RCC 7860 (cell line): ENCODE results near the gene PNPO.

ENCODE experiments used
- DNase-seq: peaks from one replicate; pipeline ENCODE4 v3.0.0-alpha.2; 2015; ENCODE audit warnings: low spot score
- FAIRE-seq: peaks from 2 replicates; lab custom pipeline; 2012; peaks lifted over from hg19 to GRCh38; lab: Jason Lieb, UNC

The PNPO gene

GRCh38 chr17:47994724-47995123, 53.4 kb downstream of the PNPO start:
- no peak for DNase-seq
- FAIRE-seq = no peak

- FAIRE-seq (no peak), DNase-seq (no peak)
Measured at GRCh38 chr17:47995241-47995935, 54.0 kb downstream of the PNPO start.

DNA sequence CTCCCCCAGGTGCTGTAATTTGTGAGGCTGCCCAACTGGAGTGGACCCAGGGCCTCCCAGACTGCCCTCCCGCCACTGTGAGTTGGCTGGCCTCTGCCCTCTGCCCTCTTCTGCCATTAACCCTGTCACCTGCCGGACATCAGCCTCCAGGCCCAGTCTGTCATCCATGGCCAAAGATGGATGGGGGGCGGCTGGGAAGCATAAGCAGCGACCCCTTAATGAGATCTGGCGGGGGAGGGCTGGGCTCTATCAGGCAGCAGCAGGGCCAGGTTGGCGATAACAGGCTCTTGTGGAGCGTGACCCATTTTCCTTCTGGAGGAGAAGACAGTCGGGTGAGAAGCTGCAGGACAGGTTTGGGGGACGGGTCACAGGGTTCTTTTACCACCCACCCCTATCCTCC, 54.8 kb downstream of the PNPO start:
- FAIRE-seq (no peak), DNase-seq (no peak)

DNA sequence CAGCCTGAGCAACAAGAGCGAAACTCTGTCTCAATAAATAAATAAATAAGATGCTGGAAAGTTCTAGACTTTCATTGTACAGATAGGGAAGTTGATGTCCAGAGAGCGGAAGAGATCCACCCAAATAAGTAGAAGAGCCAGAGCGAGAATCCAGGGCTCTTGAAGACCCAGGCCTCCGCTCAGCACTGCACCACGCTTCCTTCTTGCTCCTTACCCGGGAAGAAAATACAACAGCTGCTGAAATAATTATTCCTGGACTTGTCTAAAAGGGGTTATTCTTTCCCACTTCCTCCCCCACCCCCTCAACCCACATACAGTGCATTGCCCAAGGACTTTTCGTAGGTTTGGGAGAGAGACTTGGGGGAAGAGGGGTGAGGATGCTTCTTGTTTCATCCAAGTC, 56.2 kb downstream of the PNPO start:
- no peak for DNase-seq
- FAIRE-seq = no peak

DNA sequence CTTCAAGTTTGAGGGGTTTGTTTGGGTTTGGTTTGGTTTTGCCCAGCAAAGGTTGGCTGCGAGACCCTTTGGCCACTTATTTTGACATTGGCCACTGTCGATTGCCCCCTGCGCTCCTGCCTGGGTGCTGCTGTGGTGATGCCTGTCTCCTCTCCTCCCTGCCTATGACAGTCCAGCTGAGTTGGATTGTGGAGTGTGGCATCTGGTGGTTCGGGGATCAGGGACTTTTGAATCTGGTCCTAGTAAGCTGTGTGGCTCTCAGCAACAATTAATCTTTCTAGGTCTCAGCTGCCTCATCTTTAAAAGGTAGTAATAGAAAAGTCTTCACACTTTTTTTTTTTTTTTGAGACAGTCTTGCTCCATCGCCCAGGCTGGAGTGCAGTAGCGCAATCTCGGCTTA, 56.7 kb downstream of the PNPO start:
- no peak for DNase-seq
- no peak for FAIRE-seq
